WI38 (cell line): ENCODE data around the gene PFKL.

Experiments
- H3K4me3 ChIP-seq: 2 replicates; pipeline ENCODE4 v1.5.1; 2011; ENCODE audit warnings: low read depth, mild to moderate bottlenecking, control low read depth, low read length
- CTCF ChIP-seq: IDR thresholded peaks from 2 replicates; pipeline ENCODE4 v1.5.1; 2012; ENCODE audit warnings: low read depth, mild to moderate bottlenecking, control low read depth, low read length

Gene PFKL

GRCh38 chr21:44363278-44363677 is 63.4 kb downstream of the PFKL start:
- TF ChIP-seq CTCF = no peak

GRCh38 chr21:44364151-44365053 is 64.5 kb downstream of the PFKL start:
- H3K4me3 ChIP-seq = no peak overlapping the region
- TF ChIP-seq CTCF = no peak

More at GRCh38 chr21:44363278-44363677, 63.4 kb downstream of the PFKL start:
- no peak overlapping the region for H3K4me3 ChIP-seq

GRCh38 chr21:44365251-44365966 is 65.6 kb downstream of the PFKL start:
- H3K4me3 ChIP-seq = no peak overlapping the region
- no peak for TF ChIP-seq CTCF

- H3K4me3 ChIP-seq = no peak overlapping the region
- no peak for TF ChIP-seq CTCF
Measured at GRCh38 chr21:44365967-44366585, 66.2 kb downstream of the PFKL start.

- no peak overlapping the region for H3K4me3 ChIP-seq
Measured at GRCh38 chr21:44366586-44367211, 66.8 kb downstream of the PFKL start.

More at GRCh38 chr21:44366586-44367211, 66.8 kb downstream of the PFKL start:
- TF ChIP-seq CTCF = no peak
